Jurkat, Clone E6-1 (cell line): ENCODE data around the gene RHBDL2. TPM values are rescaled to one million over a fixed set of nuclear protein-coding genes. Genes with fewer than 3 reads are reported as not detected.
A peak's percentile ranks its signal among the peaks of the same experiment; 100 is the strongest.
"Not testable (repeated sequence)": the region's sequence is repeated elsewhere in the genome, so short reads cannot be mapped to it uniquely, and the experiment has no call there.

Experiments
- DNase-seq: peaks from one replicate; pipeline ENCODE4 v3.0.0-alpha.2; 2011; ENCODE audit warnings: low read depth, low spot score
- H3K4me3 ChIP-seq: 2 replicates; pipeline ENCODE4 v1.5.1; 2011; ENCODE audit warnings: mild to moderate bottlenecking, low read length, control low read depth, moderate library complexity
- polyA plus RNA-seq: library from polyadenylated mRNA; unstranded; fragments of >200 nt; gene quantifications from one replicate; pipeline ENCODE4 v1.2.1, GENCODE V29; 2012; ENCODE audit warnings: missing spikeins; ENCODE audit not compliant: insufficient read length, insufficient read depth

RHBDL2 gene
- polyA plus RNA-seq = not detected

DNA sequence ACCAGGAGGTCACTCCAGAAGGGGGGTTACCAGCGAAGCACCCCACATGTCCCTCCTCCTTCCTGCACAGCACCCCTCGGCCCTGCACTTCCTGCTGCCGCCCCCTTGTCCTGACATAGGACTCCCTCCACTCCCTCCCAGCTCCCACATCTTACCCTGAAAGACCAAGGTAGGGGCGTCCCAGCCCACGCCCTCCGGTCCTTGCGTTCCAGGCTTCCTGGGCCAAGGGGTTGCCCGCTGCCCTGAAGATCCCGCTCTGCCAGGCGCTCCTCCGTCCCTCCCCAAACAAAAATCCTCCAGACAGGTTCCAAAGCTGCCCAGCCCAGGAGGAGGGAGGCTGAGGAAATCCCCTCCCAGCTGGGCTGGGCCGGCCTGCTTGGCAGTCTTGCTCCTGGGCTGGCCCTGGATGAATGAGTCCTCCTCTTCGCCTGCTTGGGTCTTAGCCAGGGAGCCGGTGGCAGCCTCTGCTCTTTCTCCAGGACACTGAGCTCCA, at the start of gene RHBDL2:
RHBDL2 (minus strand) TSS at position 304 of the 493 bp plus-strand sequence. CDS start 22,618 bp downstream, outside the sequence.
- DNase-seq = no peak
- no peak within 1 kb of the TSS for H3K4me3 ChIP-seq

DNA sequence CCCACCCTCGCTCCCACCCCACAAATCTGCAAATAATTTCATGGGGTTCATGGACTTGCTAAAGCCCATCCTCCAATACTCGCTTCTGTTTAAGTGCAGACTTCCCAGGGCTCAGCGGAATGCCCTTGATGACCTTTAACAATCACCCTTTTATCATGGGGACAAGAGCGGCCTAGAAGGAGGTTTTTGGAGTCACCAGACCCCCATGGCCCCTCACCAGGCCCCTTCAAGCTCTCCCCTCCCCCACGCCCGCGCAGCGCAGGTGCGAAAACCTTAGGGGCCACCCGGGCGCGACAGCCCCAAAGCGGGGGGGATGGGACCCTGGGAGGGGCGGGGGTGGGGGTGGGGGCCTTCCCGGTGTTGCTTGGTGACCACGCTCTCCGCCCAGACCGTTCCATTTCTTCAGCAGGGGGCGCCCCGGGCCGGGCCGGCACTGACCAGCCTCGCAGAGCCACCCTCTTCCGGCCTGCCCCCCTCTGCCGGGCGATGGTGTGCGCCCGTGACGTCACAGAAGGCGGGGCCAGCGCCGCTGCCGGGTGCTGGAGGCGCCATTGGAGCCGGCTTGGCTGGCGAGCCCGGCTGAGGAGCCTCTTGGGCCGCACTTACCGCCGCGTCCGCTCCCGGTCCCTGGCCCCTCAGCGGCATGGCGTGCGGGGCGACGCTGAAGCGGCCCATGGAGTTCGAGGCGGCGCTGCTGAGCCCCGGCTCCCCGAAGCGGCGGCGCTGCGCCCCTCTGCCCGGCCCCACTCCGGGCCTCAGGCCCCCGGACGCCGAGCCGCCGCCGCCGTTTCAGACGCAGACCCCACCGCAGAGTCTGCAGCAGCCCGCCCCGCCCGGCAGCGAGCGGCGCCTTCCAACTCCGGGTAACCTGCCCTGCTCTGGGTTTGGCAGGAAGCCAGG, 49.4 kb upstream of the RHBDL2 start, which contains the start of gene AKIRIN1:
AKIRIN1 (plus strand) TSS at position 539 of the 900 bp plus-strand sequence; CDS start at position 644, 105 bp downstream.
- H3K4me3 ChIP-seq = peak within 1 kb of the TSS; percentile 88
- peak; percentile 85 for DNase-seq

GRCh38 chr1:38990386-38990737, 48.7 kb upstream of the RHBDL2 start:
- no peak for DNase-seq
- peak overlapping the region; percentile 88 for H3K4me3 ChIP-seq

- H3K4me3 ChIP-seq = no peak overlapping the region
- DNase-seq = no peak
These were observed 48.3 kb upstream of the RHBDL2 start for GRCh38 chr1:38989979-38990378.

DNA sequence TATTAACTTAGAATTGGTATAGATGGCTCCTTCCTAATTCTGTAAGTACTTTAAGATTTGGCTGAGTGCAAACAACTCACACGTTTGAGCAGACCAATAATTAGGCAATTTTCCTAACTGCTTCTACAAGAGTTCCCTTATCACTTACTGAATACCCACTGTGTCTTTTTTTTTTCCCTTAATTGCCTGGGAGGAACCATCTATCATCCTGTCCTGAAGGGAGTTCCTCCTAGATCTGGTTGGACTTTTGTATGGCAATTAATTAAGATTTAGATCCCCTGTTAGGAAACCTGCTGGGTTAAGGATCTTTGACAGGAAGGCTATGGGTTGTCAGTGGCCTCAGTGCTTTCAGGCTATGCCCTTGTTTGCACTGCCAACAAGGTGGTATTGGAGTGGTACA, 37.8 kb upstream of the RHBDL2 start:
- not testable (repeated sequence) for DNase-seq, H3K4me3 ChIP-seq

DNA sequence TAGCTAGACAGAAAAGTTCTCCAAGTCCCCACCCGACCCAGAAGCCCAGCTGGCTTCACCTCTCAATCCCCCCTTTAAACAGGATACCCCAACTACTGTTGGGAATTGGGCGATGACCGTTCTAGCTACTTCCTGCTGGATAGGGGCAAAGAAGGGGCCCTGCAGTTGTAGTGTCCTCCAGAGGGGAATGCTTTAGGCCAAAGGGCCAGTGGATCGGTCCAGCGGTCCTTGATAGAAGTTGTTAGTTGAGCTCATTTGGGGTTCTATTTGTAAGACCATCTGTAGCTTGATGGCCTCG, 36.6 kb upstream of the RHBDL2 start:
- DNase-seq, H3K4me3 ChIP-seq: not testable (repeated sequence)

DNA sequence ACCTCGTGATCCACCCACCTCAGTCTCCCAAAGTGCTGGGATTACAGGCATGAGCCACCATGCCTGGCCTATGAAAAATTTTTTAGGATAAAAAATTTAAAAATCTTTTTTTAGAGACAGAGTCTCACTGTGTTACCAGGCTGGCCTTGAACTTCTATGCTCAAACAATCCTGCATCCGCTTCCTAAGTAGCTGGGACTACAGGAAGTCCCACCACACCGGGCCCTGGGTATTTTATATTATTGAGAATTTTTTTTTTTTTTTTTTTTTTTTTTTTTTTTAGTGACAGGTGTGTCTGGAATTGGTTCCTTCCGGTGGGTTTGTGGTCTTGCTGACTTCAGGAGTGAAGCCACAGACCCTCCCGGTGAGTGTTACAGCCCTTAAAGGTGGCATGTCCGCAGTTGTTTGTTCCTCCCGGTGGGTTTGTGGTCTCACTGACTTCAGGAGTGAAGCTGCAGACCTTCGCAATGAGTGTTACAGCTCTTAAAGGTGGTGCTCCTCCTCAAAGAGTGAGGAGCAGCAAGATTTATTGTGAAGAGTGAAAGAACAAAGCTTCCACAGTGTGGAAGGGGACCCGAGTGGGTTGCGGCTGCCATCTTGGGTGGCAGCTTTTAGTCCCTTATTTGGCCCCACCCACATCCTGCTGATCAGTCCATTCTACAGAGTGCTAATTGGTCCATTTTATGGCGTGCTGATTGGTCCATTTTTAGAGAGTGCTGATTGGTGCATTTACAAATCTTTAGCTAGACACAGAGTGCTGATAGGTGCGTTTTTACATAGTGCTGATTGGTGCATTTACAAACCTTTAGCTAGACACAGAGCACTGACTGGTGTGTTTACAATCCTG, 36.0 kb upstream of the RHBDL2 start:
- peak; percentile 98 for DNase-seq

GRCh38 chr1:38973659-38974437, 32.2 kb upstream of the RHBDL2 start:
- no peak overlapping the region for H3K4me3 ChIP-seq
- DNase-seq = no peak

More for the DNA sequence above, 36.0 kb upstream of the RHBDL2 start:
- H3K4me3 ChIP-seq = not testable (repeated sequence)

- H3K4me3 ChIP-seq, DNase-seq: not testable (repeated sequence)
These were observed 31.5 kb upstream of the RHBDL2 start for GRCh38 chr1:38973145-38973544.

GRCh38 chr1:38964140-38964548, 22.5 kb upstream of the RHBDL2 start:
- DNase-seq = no peak
- H3K4me3 ChIP-seq = no peak overlapping the region

DNA sequence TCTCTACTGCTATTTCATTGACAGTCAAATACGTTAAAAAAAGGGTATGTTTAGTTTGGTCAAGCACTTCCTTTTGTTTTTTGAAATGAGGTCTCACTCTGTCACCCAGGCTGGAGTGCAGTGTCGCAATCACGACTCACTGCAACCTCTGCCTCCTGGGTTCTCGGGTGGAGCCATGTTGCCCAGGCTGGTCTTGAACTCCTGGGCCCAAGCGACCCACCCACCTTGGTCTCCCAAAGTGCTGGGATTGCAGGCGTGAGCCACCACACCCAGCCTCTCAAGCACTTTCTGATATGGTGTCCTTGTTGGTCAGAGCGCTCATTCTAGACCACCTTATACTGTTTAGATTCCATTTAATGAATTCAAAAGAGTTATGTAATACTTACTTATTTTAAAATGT, 20.9 kb upstream of the RHBDL2 start:
- no peak overlapping the region for H3K4me3 ChIP-seq
- DNase-seq = no peak

GRCh38 chr1:38962113-38962512, 20.5 kb upstream of the RHBDL2 start:
- H3K4me3 ChIP-seq = no peak overlapping the region
- DNase-seq = no peak

DNA sequence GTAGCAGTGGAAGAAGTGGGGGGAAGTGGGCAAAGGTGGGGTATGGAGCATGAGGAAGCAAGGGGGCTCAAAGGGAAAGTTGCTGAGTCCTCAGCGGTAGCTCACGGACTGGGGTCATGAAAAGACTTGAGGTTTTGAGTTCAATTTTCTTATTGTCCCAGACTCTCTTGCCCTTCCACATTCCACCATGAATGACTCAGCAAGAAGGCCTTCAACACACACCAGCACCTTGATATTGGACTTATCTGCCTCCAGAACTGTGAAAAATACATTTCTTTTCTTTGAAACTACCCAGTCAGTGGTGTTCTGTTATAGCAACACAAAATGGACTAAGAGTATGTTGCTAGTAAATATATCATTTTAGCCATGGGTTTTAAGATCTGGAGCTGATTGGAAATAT, 17.3 kb upstream of the RHBDL2 start:
- H3K4me3 ChIP-seq = no peak overlapping the region
- DNase-seq = no peak

- H3K4me3 ChIP-seq = no peak overlapping the region
- no peak for DNase-seq
These were observed 11.8 kb upstream of the RHBDL2 start for GRCh38 chr1:38953433-38953860.

GRCh38 chr1:38950553-38950952, 8.9 kb upstream of the RHBDL2 start:
- DNase-seq = no peak
- no peak overlapping the region for H3K4me3 ChIP-seq

GRCh38 chr1:38944547-38944946, 2.9 kb upstream of the RHBDL2 start:
- DNase-seq = no peak
- no peak overlapping the region for H3K4me3 ChIP-seq

DNA sequence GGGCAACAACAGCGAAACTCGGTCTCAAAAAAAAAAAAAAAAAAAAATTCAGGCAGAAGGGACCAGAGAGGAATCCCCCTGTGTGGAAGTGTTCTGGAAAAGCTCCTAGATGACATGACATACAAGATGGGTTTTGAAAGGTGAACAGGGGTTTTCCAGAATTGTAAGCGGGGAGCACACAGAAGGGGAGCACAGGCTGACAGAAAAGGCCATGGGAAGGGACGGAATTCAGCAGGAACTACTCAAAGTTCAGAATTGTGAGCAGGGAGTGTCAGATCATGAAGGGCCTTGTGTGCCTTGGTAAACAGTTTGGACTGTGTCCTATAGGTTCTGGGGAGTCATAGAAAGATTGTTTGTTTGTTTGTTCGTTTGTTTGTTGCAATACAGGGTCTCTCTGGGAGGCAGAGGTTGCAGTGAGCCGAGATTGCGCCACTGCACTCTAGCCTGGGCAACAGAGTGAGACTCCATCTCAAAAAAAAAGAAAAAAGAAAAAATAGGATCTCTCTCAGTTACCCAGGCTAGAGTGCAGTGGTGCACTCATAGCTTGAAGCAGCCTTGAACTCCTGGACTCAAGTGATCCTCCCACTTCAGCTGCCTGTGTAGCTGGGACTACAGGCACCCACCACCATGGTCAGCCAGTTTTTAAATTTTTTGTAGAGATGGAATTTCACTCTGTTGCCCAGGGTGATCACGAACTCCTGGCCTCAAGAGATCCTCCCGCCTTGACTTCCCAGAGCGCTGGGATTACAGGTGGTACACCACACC, 1.2 kb upstream of the RHBDL2 start:
- no peak for DNase-seq
- no peak overlapping the region for H3K4me3 ChIP-seq

DNA sequence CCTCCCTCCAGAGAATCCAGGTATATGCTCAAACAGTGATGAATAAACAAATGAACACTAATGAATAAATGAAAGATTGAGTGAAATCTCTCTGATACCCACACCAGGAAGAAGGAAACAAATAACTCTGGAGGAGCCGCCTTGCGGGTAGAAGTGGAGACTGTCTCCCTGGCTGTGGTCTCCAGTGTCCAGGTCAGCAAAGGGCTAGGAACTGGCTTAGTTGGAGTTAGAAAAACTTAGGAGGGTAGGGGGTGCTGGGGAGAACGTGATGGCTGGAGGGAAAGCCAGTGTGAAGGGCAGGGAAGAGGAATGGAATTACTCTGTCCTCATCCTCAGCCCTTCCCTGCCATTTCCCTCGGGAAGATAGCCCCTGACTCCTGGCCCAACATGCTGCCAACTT, 537 bp downstream of the RHBDL2 start:
- H3K4me3 ChIP-seq = no peak overlapping the region
- no peak for DNase-seq
